Measurements from ENCODE around the gene MICAL1. TPM values are rescaled to one million over a fixed set of nuclear protein-coding genes. Genes with fewer than 3 reads are reported as not detected.

The MICAL1 gene
- total RNA-seq, 2 experiments from 2014 or later: 69.2 to 101 TPM

DNA sequence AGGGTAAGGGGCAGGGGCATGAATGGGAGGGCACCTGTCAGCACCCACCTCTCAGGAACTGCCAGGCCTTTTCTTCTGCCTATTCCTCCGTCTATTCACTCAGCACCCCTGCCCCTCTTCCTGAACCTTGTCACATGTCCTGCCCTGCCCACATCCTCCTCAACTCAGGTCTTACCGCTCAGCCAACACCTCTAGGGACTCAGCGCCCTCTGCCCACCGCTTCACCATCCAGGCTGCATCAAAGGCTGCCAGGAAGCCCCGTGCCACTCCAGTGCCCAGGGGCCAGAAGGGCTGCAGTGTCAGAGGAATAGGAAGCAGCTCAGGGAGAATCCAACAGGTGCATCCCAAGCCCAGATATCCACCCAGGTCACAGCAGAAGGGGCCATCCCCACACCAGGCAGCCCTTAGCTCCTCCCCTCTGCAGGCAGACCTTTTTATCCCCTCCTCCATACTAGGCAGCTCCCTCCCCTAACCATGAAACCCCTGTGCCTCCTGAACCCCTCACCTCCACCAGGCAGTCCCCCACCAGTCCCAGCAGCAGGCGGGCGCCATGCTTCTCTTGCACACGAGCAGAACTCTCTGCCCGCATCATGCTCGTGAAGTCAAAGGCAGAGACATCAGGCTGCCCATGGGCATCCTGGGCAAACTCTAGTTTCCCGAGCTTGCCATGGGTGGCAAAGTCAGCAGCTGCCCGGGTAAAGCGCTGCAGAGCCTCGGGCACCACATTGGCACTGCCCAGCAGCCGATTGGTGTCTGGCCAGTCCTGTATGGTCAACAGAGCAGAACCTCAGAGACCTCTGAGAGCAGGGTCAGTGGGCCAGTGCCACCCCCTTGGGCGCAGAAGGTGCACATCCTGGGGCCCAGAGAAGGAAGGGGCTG lies 5.5 kb downstream of the MICAL1 start:
- peak; percentile 32 for DNase-seq (ENCODE audit: low spot score)
- intact Hi-C loops (cut with micrococcal nuclease; ENCODE audit: unreplicated experiment): loop anchor here (10.0 kb wide), 1 partner anchor 355 kb away; the partner anchor contains the start of genes CEP57L1 and SESN1
- peaks cover 15% of the 10 kb centered on the region; the same call in 1 of the 2 replicates for H3K79me2 ChIP-seq (ENCODE audit: insufficient read depth, low read depth, low read length)
- peak overlapping the region; percentile 13; the same call in 1 of the 2 replicates for H3K4me2 ChIP-seq (ENCODE audit: low read length)
- ChIA-PET CTCF (ENCODE audit: unreplicated experiment) (interaction anchor here (0.6 kb wide), 1 partner anchor 34 kb away, joined by 3 read pairs; no protein-coding TSS in a partner anchor), POLR2A (interaction anchor here (0.7 to 1.5 kb wide), 2 partner anchors 9 to 30 kb away, joined by 4 to 5 read pairs; no protein-coding TSS in a partner anchor)
- H3K4me1 ChIP-seq (ENCODE audit: insufficient read depth, low read length, poor library complexity, severe bottlenecking): peaks cover 49% of the 10 kb centered on the region
- H3K9me2 ChIP-seq (ENCODE audit: insufficient read depth, low read length): no peaks in the 10 kb centered on the region
- no TSS peak for BruUV-seq (replicated peaks)
- no peak overlapping the region for H2AFZ ChIP-seq (ENCODE audit: low read length)
- no peaks in the 10 kb centered on the region for H4K20me1 ChIP-seq (ENCODE audit: insufficient read depth, low read length)
- peaks cover 73% of the 10 kb centered on the region for H3K36me3 ChIP-seq (ENCODE audit: insufficient read depth, low read length)
- H3K9me3 ChIP-seq (ENCODE audit: low read length): no peaks in the 10 kb centered on the region
- no peak overlapping the region for H3K4me3 ChIP-seq (ENCODE audit: low read depth, low read length, poor library complexity, severe bottlenecking)
- no peak overlapping the region for H3K27ac ChIP-seq (ENCODE audit: low read depth, low read length, poor library complexity, severe bottlenecking)
- no peak for TF ChIP-seq EZH2phosphoT487 (IDR thresholded peaks at IDR 0.05; ENCODE audit: borderline replicate concordance, low read depth, low read length)
- TF ChIP-seq, protein P1, sequence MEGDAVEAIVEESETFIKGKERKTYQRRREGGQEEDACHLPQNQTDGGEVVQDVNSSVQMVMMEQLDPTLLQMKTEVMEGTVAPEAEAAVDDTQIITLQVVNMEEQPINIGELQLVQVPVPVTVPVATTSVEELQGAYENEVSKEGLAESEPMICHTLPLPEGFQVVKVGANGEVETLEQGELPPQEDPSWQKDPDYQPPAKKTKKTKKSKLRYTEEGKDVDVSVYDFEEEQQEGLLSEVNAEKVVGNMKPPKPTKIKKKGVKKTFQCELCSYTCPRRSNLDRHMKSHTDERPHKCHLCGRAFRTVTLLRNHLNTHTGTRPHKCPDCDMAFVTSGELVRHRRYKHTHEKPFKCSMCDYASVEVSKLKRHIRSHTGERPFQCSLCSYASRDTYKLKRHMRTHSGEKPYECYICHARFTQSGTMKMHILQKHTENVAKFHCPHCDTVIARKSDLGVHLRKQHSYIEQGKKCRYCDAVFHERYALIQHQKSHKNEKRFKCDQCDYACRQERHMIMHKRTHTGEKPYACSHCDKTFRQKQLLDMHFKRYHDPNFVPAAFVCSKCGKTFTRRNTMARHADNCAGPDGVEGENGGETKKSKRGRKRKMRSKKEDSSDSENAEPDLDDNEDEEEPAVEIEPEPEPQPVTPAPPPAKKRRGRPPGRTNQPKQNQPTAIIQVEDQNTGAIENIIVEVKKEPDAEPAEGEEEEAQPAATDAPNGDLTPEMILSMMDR (conservative IDR thresholded peaks at IDR 0.05; ENCODE audit: low read length): no peak

- H3K4me2 ChIP-seq (ENCODE audit: low read length): no peak overlapping the region
- peaks cover 46% of the 10 kb centered on the region for H3K4me1 ChIP-seq (ENCODE audit: insufficient read depth, low read length, poor library complexity, severe bottlenecking)
- TF ChIP-seq EZH2phosphoT487 (IDR thresholded peaks at IDR 0.05; ENCODE audit: borderline replicate concordance, low read depth, low read length): no peak
- TF ChIP-seq, protein P1 (conservative IDR thresholded peaks at IDR 0.05; ENCODE audit: low read length): no peak
- CTCF ChIA-PET (ENCODE audit: unreplicated experiment): no interaction called here
- no peaks in the 10 kb centered on the region for H4K20me1 ChIP-seq (ENCODE audit: insufficient read depth, low read length)
- peaks cover 12% of the 10 kb centered on the region; the same call in 1 of the 2 replicates for H3K79me2 ChIP-seq (ENCODE audit: insufficient read depth, low read depth, low read length)
- no peaks in the 10 kb centered on the region for H3K9me2 ChIP-seq (ENCODE audit: insufficient read depth, low read length)
- no peaks in the 10 kb centered on the region for H3K9me3 ChIP-seq (ENCODE audit: low read length)
- no TSS peak for BruUV-seq (replicated peaks)
- no peak overlapping the region for H3K27ac ChIP-seq (ENCODE audit: low read depth, low read length, poor library complexity, severe bottlenecking)
- no peak overlapping the region for H2AFZ ChIP-seq (ENCODE audit: low read length)
- POLR2A ChIA-PET: interaction anchor here (0.7 kb wide), 1 partner anchor 8 kb away, joined by 4 read pairs; no protein-coding TSS in a partner anchor
- no peak for DNase-seq (ENCODE audit: low spot score)
- intact Hi-C loops (cut with micrococcal nuclease; ENCODE audit: unreplicated experiment): no loop called here
- peaks cover 81% of the 10 kb centered on the region for H3K36me3 ChIP-seq (ENCODE audit: insufficient read depth, low read length)
- H3K4me3 ChIP-seq (ENCODE audit: low read depth, low read length, poor library complexity, severe bottlenecking): no peak overlapping the region
These were observed 6.3 kb downstream of the MICAL1 start for GRCh38 chr6:109449064-109449794.
